BE2C (cell line): Measurements from ENCODE around the gene ZNF69.

ENCODE experiments used
- DNase-seq: peaks from one replicate; pipeline ENCODE4 v3.0.0-alpha.2; 2020
- H3K27me3 ChIP-seq: fragments of 250-450 bp; sonication (Bioruptor Pico); 2 replicates; pipeline ENCODE4 v1.5.1; 2020; ENCODE audit warnings: mild to moderate bottlenecking
- H3K36me3 ChIP-seq: fragments of 250-450 bp; sonication (Bioruptor Pico); 2 replicates; pipeline ENCODE4 v1.5.1; 2020; ENCODE audit warnings: mild to moderate bottlenecking
- H3K4me1 ChIP-seq: fragments of 250-450 bp; sonication (Bioruptor Pico); 2 replicates; pipeline ENCODE4 v1.5.1; 2020
- H3K4me3 ChIP-seq: 2 replicates; pipeline ENCODE4 v1.5.1; 2011; ENCODE audit warnings: low read depth, low read length
- H3K9me3 ChIP-seq: fragments of 250-450 bp; sonication (Bioruptor Pico); 2 replicates; pipeline ENCODE4 v1.5.1; 2020
- TF ChIP-seq, protein P1 (sequence below): IDR thresholded peaks from 2 replicates; pipeline ENCODE4 v1.5.1; 2012; ENCODE audit warnings: mild to moderate bottlenecking, low read depth, low read length

The ZNF69 gene

DNA sequence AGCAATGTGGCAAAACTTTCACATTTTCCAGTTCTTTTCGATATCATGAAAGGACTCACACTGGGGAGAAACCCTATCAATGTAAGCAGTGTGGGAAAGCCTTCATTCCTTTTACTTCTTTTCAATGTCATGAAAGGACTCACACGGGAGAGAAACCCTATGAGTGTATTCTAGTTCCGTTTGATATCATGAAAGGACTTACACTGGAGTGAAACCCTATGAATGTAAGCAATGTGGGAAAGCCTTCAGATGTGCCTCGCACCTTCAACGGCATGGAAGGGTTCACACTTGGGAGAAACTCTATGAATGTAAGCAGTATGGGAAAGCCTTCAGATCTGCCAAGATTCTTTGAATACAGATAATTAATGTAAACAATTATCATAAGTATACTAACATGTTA lies 62.7 kb downstream of the ZNF69 start:
- no peak for DNase-seq
- no peak overlapping the region for H3K4me3 ChIP-seq
- TF ChIP-seq, protein P1, sequence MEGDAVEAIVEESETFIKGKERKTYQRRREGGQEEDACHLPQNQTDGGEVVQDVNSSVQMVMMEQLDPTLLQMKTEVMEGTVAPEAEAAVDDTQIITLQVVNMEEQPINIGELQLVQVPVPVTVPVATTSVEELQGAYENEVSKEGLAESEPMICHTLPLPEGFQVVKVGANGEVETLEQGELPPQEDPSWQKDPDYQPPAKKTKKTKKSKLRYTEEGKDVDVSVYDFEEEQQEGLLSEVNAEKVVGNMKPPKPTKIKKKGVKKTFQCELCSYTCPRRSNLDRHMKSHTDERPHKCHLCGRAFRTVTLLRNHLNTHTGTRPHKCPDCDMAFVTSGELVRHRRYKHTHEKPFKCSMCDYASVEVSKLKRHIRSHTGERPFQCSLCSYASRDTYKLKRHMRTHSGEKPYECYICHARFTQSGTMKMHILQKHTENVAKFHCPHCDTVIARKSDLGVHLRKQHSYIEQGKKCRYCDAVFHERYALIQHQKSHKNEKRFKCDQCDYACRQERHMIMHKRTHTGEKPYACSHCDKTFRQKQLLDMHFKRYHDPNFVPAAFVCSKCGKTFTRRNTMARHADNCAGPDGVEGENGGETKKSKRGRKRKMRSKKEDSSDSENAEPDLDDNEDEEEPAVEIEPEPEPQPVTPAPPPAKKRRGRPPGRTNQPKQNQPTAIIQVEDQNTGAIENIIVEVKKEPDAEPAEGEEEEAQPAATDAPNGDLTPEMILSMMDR: no peak
- H3K4me1 ChIP-seq: no peaks in the 10 kb centered on the region
- no peaks in the 10 kb centered on the region for H3K27me3 ChIP-seq
- H3K9me3 ChIP-seq: peaks cover 14% of the 10 kb centered on the region
- H3K36me3 ChIP-seq: peaks cover 47% of the 10 kb centered on the region
